HG03571 (cell line): ENCODE measurements around the gene ADAM33.

Source experiments
- ATAC-seq: cut with Tn5 transposase; IDR thresholded peaks from one replicate; pipeline ENCODE4 v1.9.1; 2021; ENCODE audit not compliant: unreplicated experiment

The ADAM33 gene

DNA sequence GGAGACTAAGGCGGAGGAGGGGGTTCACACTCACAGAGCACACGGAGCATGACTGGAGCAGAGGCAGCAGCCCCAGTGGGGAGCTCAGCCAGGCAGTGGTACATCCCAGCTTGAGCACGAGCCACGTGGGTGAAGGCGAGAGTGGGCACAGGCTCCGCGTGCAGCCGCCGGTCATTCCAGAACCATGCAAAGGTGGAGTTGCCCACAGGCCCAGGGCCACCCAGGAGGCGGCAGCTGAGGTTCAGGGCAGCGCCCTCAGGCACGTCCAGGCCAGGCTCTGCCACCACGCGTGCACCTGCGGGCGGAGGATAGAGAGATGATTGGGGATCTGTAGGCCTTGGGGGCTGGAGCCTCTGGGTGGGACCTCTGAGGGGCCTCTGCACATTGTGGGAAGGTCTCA is 9.5 kb upstream of the ADAM33 start:
- no peak for ATAC-seq

DNA sequence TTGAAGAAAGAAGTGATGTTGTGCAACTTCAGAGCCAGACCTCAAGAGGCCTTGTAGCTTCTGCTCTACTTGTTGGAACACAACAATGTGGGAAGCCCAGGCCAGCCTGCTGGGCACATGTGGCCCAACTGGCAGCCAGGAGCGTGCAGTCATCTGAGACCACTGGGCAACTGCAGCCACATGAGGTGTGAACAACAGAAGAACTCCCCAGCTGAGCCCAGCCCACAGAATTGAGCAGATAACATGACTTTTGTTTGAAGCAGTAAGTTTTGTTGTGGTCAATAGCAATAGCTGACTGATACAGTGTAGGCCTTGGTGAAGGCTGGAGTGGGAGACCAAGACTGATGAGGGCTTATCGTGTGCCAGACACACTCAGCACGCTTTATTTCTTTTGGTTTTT is 8.6 kb upstream of the ADAM33 start:
- ATAC-seq, result no peak

DNA sequence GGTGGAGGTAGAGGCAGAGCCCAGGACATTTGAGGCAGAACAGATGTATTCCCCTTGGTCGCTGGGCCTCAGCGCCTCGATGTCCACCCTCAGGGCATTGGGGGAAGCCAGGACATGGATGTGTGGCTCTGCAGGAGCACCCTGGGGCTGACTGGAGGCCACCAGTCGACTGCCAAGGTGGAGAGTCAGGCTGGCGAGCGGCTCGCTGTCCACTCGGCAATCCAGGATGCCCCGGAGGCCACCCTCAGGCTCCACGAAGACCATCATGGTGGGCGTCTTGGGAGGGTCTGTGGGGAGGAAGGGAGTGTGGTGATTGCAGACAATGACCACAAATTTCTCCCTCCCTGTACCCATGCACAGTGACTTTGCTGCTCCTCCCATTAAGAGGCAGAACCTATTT is 8.2 kb upstream of the ADAM33 start:
- ATAC-seq, result no peak

DNA sequence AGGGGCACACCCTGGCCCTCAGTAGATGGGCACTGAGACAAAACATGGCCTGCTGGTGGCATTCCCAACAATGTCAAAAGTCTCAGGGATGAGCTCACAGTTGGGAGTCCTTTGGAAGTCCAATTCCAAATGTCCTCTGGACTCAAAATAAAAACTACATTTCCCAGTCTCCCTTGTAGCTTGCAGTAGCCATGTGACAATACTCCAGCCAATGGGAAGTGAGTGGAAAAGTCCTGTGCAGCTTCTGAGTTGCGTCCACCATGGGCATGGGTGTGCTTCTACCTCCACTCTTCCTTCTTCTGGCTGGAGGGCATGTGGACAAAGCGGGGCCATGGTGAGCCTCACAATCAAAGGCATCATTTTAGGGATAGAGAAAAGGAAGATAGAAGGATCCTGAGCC is 5.8 kb upstream of the ADAM33 start:
- no peak for ATAC-seq

DNA sequence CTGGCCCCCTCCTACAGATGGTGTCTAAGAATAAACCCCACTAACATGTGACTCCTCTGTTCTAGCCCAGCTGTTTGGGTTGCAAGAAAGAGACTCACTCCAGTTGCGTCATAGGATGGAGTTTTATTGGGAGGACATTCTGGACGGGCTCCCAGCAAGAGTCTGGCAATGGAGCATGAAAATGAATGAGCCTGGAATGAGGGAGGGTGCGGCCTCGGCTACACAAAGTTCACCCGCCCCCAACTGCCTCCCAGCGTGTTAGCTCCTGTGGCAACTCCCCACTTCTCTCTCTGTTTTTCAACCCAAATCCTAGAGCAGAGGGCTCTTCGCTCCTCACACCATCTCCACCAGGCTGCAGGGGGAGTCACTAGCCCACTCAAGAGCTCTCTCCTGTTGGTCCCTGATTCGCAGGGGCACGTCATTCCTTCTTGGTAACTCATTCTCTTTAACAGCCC is 5.1 kb upstream of the ADAM33 start:
- ATAC-seq, result no peak

DNA sequence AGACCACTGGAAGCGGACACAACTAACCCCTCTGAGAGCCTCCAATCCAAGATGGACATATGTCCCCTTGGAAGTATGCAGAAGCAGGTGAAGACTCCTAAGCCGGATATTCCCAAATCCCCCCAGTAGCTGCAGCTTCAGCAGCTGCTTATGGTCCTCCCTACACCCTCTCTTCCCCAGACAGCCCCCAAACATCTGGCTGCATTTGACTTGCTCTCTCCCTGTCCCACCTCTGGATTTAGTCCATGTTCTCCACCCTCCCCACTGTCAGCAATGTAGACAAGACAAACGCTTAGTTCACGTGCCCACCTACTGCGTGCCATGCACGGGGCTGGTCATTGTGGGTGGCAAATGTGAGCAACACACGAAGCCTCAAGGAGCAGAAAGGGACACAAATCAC is 4.6 kb upstream of the ADAM33 start:
- ATAC-seq, result no peak

DNA sequence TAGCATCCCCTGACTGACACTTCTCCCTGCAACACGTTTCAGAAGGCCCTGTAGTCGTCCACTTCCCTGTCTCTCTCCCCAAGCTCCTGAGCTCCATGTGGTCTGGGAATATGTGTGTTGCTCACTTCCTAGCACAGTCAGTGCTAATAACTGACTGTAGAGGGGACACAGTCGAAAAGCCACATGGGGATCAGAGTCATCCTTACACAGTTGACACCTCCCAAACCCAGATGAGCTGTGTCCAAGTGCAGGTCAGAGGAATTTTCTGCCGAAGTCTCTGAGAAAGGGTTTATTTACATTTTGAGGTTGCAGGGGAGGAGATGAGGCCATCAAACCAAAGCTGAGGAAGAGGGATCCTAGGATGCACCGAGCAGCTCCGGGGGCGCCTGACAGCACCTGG is 3.5 kb upstream of the ADAM33 start:
- no peak for ATAC-seq

DNA sequence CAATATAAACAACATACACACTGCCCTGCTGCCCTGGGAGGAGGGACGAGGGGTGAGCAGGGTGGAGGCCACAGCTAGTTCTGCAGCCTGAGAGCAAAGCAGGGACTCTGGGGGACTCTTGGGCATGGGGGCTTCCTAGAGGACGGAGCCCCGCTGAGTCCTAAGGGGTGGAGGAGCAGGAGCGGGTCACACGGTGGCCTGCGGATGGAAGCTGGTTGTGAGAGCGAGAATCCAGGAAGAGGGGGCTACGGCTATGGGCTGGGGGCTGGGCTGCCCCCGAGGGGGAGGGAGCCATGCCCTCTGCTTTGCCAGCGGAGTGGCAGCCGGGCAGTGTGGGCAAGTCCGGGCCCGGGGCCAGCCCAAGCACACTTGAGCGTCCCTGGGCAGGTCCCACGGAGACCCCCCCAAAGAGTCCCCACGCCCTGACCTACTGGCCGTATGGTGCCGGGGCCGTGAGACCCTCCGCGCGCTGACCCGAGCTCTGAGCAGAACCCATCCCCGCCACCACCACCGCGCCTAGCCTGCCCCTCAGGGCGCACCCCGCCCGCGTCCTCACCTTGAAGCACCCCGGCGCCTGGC is 369 bp downstream of the ADAM33 start:
- ATAC-seq, result no peak

DNA sequence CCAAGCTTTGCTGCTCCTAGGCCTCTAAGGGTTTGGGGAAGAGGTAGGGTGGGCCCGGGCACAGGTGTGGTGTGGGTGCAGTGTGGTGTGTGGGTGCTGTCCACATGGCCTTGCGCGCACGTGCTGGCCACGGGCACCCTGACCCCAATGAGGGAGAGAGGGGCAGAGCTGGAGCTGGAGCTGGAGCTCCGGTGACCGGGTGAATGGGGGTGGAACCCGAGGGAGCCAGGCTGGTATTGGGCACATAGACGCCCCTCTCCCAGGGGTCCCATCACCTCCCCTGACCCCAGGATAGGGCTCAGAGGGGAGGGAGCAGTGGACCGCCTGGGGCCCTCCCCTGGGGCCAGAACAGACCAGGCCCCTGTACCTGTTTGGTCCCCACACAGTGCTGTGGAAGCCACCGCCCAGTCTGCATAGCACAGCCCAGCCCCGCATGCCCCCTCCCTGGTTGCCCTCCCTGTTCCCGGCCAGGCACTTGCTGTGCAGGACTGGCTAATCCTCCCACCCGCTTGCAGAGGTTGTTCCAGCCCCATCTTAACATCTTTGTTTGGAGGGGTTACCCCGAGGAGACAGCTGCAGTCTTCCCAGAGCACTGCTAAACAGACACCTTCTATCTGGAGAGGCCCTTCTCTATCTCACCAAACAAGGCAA is 984 bp downstream of the ADAM33 start:
- ATAC-seq, result no peak

DNA sequence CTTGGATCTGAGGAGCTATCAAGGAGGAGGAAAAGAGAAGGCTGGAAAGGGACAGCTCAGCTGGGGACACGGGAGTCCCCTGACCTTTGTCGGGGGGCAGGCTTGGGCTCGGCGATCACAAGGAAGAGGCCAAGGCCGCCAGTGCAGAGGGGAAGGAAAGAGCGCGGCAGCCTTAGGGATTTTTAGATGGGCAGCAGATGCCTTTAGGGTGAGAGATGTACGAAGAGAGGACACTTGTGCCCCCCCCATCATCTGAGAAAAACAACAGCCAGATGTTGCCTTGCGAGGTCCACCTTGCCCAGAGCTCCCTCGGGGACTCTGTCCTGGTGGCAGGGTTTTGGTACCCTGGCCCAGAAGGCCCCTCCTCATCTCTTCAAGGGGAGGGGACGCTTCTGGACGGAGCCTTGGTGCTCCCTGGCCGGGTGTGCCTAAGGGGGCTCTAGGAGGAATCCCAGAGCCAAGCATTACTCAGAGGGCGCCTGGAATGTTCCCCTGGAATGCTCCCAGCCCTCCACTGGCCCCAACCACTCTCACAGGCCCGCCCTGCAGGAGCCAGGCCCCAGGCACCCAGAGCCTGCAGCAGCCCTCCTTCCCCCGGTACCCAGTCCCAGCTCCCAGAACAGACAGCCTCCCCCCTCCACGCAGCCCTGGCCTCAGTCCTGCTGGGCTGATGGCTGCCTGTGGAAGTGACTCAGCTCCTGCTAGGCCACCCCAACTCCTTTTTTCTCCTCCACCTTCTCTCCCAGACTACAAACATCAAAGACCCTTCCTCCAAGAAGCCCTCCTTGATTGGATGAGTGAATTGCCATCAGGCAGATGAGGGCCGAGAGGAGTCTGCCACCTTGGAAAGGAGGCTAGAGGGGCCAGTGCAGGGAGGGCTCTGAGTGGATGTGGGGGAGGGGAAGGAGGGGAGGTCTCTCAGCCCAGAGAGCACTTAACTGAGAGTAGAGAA is 1.8 kb downstream of the ADAM33 start:
- ATAC-seq, result no peak

DNA sequence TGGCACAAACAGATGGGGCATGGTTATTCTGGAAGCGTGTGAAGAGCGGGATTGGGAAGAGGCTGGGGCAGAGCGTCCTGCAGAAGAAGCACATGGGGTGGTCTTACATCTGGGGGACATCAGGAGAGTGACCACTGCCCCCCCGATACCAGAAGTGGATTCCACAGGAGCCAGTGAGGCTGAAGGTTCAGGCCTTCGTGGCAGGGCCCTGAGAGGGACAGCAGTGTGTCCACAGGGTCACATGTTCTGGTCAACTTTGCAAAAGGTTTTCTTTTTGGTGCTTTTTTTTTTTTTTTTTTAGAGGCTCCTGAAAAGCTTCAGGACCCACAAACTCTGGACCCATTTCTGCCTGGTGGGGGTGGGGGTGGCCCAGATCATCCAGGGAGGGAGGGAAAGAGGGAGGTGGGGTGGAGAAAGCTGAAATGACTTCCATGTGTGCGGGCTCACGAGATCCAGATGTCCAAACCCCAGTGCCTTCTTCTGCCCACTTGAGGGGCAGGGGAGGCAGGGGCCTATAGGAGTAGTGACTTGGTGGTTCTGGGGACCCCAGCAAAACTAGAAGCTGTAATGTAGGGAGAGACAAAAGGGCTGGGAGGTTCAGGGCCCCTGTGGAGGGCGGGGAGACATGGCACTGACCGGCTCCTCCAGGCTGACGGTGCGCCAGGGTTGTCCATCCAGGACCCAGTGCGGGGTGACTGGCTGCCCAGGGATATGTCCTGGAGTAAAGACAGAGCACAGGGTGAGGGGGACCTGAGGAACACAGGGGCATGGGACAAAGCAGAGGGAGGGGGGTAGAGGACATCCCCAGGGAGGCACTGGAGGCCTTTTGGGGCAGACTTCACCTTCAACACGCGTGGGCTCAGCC is 2.7 kb downstream of the ADAM33 start:
- no peak for ATAC-seq

DNA sequence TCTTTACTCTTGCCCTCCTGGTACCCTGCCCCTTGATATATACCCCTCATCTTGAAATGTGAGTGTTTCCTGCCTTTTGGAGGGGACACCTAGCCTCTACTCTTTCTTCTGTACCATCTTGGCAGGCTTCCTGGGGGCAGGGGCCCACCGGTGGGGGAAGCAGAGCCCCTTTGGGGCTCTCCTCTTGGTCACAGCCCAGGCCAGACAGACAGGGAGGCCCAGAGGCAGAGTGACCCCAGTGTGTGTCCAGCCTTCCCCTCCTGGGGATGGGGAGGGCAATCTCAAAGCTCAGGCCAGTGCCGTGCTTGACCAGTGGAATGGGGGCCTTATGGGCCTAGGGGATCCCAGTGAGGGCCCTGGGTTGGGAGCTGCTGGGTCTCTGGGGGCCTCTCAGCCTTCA is 3.6 kb downstream of the ADAM33 start:
- ATAC-seq, result no peak

DNA sequence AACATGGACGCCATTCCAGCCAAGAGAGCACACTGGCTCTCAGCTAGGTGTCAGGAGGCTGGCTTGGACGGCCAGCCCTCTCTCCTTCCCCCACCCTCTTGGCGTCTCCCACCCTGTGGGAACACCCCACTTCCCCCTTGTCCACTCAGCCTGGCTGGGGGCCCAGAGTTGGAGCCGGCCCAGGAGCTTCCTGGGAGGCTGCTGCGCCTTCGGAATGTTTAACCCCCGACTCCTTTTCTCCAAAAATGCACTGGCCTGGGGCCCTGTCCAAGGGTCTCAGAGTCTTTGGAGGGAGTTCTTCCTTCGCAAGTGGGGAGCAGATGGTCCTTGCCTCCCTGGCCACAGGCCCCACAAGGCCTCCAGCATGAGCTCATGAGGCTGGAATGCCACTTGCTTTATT is 4.1 kb downstream of the ADAM33 start:
- no peak for ATAC-seq

DNA sequence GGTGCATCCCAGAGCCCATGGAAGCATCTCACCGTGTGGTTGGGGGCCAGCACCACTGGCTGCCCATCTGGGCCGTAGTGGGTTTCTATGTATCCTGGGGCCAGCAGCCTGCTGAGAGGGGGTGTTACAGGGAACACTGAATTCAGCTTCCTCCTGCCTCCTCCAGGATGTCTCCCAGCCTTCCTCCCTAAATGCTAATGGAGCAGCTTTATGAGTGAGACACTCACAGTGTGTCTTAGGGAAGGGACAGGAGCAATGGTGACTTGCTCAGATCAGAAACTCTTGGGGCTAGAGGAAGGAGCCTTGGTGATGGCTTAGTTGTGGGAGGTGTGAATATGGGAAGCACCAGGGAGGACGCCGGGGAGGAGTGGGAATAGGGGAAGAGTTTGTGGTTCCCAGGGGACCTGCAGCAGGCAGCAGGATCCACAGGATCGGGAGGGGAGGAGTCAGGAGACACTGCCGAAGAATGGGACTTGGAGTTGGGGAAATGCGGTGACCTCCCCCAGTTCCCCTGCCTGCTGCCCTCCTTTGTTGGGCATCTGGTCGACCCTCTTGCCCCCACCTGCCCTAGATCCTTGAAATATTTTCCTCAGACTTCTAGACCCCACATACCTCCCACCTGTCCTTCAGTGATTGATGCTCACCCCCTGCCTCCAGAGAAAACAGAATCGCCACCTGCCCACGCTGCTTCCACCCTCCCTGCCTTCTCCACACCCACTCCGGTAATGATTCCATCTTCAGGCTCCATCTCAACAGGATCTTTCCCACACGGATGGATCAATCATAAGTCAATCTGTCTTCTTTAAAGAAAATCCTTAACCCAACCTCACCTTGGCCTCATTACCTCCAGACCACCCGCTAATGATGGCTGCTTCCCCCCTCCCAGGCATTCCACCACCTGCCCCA is 6.6 kb downstream of the ADAM33 start:
- no peak for ATAC-seq

DNA sequence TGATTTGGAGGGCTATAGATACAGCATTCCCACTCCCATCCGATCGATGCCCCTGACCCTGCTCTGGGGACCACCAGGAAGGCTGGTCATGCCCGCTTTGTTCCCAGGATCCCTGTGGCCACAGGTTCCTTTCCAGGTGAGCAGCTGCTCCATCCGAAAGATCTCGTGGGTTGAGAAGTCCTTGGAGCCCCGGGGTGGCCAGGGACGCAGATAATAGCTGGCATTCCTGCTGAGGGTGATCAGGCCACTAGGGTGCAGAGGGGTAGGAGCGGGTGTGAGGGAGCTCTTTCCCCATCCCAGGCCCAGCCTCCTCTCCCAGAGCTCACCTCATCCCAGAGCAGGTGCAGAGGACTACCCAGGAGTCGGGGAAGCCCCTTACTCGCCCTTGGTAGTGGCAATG is 7.4 kb downstream of the ADAM33 start:
- no peak for ATAC-seq

DNA sequence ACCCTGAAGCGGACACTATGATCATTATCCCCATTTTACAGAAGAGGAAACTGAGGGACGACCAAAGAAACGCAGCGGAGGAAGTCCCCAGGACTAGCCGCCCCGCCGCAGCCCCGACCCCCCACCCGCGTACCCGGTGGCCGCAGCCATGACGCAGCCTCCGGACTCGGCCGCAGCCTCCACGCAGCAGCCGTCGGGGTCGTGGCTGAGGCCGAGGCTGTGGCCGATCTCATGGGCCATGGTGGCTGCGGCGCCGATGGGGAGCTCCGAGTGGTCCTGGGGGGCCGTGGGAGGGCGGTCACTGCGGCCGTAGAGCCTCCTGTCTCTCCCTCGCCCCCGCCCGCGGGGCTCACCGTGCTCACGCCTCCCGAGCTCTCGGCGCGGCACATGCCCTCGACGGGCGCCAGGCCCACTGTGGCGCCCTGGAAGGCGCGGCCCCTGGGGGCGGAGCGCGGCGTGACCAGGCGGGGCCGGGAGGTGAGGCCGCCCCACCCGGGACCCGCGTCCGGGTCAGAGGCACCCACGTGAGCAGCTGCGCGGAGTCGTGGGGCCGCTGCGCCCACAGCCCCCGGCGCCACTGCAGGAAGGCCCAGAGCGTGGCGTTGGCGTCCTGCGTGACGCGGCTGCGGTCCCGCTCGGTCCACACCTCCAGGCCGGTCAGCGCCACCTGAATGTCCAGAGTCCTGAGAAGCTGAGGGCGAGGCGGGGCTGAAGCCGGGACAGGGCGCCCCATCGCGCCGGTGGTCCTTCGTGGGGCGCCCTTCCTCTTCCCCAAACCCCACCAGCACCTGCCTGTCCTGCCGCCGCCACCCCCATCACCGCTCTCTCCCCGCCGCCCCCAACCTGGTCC is 8.4 kb downstream of the ADAM33 start:
- no peak for ATAC-seq

DNA sequence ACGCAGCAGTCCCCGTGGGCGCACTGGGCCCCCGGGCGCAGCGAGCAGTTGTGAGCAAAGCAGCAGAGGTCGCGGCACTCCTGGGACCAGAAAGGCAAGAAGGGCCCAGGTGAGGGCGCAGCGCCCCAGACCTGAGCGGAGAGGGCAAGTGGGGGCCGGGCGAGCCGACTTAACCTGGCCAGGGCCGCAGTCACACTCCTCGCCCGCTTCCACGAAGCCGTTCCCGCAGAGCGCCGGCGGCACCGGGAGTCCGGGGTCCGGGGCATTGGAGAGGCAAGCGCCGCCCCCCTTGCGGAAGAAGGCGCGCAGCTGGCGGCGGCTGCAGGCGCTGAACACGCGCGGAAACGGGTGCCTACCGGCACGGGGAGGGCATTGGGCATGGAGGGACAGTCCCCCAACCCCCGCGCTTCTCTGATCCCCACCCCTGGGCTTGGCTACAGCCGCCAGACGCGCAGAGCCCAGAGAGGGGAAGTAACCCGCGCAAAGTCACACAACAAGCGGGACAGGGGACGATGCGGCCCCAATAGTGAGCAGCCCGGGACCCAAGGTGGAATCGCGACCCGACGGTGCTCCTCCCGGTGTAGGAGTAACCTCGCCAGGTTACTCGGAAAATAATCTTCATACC is 9.2 kb downstream of the ADAM33 start:
- no peak for ATAC-seq

DNA sequence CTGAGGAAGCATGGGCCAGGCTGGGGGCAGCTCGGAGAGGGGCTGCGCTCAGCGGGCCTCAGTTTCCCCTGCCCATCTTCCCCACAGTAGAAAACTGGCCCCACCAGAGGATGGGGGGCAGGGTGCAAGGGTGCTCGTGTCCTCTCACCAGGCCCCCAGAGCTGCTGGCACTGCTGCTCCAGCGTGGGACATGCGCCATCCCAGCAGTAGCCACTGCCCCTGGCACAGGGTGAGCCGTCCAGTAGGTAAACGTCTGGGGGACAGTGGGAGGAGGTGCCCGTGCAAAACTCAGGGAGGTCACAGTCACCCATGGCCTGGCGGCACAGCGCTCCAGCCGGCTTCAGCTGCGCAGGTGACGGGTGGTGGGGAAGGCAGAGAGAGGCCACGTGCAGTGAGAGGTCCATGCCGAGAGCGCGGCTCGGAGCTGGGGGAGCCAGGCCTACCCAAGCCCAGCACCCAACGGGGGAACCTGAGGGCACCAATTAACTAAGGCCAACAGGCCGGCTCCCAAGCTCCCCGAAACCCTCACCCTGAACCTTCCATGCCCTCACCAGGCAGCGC is 9.7 kb downstream of the ADAM33 start:
- ATAC-seq, result no peak
